ENCODE data around the gene IGFLR1. TPM values are rescaled to one million over a fixed set of nuclear protein-coding genes. Genes with fewer than 3 reads are reported as not detected.

Gene IGFLR1
- total RNA-seq, 4 donors from 2014 or later: 4.4 to 13.8 (median 5.9) TPM

DNA sequence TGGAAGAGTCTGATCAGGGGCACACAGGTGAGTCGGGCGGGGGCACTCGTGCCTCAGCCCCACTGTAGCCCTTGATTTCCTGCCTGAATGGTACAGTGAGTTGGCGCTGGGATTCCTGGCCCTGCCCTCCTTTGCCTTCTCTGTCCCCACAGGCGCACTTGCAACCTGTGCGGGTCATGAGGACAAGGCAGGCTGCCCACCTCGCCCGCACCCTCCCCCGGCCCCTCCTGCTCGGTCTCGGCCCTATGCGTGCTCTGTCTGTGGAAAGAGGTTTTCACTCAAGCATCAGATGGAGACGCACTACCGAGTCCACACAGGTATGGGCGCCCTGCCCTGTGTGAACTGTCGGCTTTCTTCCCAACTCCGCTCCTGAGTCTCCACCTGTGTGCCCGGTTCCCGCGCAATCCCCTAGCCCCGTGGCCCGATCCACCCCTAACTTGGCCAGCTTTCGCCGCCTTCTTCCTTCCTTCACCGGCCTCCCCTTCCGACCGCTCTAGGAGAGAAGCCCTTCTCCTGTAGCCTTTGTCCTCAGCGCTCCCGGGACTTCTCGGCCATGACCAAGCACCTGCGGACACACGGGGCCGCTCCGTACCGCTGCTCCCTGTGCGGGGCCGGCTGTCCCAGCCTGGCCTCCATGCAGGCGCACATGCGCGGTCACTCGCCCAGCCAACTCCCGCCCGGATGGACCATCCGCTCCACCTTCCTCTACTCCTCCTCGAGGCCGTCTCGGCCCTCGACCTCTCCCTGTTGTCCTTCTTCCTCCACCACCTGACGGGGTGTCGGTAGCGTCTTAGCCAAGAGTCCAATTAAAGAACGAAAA is 26.1 kb downstream of the IGFLR1 start:
- TF ChIP-seq, protein P1, sequence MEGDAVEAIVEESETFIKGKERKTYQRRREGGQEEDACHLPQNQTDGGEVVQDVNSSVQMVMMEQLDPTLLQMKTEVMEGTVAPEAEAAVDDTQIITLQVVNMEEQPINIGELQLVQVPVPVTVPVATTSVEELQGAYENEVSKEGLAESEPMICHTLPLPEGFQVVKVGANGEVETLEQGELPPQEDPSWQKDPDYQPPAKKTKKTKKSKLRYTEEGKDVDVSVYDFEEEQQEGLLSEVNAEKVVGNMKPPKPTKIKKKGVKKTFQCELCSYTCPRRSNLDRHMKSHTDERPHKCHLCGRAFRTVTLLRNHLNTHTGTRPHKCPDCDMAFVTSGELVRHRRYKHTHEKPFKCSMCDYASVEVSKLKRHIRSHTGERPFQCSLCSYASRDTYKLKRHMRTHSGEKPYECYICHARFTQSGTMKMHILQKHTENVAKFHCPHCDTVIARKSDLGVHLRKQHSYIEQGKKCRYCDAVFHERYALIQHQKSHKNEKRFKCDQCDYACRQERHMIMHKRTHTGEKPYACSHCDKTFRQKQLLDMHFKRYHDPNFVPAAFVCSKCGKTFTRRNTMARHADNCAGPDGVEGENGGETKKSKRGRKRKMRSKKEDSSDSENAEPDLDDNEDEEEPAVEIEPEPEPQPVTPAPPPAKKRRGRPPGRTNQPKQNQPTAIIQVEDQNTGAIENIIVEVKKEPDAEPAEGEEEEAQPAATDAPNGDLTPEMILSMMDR (IDR thresholded peaks at IDR 0.05; ENCODE audit: low read depth): no peak

DNA sequence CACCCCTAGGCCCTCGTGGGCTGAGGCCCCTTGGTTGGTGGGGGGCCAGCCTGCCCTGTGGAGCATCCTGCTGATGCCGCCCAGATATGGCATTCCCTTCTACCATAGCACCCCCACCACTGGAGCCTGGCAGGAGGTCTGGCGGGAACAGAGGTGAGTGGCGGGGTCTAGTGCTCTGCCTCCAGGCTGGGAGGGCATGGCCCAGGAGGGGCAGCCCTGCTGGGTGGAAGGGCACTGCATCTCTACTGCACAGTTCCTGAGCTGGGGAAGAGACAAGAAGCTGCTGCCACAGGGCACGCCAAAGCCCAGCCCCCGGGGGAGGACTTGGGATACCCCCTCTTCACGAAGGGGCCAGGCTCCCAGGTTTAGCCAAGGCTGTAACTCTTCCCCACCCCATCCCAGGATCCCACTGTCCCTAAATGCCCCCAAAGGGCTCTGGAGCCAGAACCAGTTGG is 26.9 kb downstream of the IGFLR1 start:
- TF ChIP-seq, protein P1 (IDR thresholded peaks at IDR 0.05; ENCODE audit: low read depth): no peak

DNA sequence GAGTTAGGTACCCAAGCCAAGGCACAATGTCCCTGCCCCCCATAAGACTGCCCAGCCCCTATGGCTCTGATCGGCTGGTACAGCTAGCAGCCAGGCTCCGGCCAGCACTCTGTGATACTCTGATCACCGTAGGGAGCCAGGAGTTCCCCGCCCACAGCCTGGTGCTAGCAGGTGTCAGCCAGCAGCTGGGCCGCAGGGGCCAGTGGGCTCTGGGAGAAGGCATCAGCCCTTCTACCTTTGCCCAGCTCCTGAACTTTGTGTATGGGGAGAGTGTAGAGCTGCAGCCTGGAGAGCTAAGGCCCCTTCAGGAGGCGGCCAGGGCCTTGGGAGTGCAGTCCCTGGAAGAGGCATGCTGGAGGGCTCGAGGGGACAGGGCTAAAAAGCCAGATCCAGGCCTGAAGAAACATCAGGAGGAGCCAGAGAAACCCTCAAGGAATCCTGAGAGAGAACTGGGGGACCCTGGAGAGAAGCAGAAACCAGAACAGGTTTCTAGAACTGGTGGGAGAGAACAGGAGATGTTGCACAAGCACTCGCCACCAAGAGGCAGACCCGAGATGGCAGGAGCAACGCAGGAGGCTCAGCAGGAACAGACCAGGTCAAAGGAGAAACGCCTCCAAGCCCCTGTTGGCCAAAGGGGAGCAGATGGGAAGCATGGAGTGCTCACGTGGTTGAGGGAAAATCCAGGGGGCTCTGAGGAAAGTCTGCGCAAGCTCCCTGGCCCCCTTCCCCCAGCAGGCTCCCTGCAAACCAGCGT is 27.5 kb downstream of the IGFLR1 start:
- TF ChIP-seq, protein P1 (IDR thresholded peaks at IDR 0.05; ENCODE audit: low read depth): no peak

DNA sequence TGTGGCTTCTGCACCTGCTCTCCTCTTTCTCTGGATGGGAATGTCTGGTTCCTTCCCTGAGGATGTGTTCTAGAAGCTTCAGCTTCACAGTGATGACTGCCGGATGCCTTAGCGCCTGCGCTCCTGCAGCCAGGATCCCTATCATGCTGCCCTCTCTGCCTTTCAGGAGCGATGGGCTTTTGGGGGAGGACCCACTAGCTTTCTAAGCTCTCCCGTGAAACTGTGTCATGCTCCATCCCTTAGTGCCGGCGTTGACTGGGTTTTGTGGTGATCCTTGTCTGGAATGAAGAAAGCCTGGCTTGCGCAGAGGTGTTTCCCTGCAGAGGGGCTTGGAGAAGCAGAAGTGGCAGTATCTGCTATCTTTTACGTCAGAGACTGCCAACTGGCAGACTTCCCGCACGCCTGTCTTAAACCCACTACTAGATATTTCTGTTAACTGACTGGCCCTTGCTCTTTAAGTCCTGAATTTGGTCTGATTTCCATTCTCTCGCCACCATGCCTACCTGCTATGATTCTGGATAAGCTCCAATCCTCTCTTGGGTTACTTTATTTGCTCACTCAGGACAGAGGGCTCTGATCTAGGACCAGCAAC is 28.3 kb downstream of the IGFLR1 start:
- TF ChIP-seq, protein P1 (IDR thresholded peaks at IDR 0.05; ENCODE audit: low read depth): no peak

DNA sequence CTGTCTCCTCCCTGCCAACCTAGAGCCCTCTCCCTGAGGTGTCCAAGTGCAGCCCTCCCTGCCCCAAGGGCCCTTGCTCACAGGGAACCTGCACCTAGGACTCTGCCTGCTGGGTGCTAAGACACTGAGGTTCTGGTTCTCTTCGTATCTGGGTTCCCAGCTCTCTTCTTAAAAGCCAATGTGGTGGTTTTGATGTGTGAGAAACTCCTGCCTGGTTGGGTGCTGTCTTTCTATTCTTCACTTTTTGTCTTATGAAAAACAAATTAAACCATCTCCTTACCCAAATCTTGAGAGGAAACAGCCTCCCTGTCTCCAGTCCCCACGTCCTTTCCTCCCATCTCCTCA is 28.8 kb downstream of the IGFLR1 start:
- TF ChIP-seq, protein P1 (IDR thresholded peaks at IDR 0.05; ENCODE audit: low read depth): no peak

DNA sequence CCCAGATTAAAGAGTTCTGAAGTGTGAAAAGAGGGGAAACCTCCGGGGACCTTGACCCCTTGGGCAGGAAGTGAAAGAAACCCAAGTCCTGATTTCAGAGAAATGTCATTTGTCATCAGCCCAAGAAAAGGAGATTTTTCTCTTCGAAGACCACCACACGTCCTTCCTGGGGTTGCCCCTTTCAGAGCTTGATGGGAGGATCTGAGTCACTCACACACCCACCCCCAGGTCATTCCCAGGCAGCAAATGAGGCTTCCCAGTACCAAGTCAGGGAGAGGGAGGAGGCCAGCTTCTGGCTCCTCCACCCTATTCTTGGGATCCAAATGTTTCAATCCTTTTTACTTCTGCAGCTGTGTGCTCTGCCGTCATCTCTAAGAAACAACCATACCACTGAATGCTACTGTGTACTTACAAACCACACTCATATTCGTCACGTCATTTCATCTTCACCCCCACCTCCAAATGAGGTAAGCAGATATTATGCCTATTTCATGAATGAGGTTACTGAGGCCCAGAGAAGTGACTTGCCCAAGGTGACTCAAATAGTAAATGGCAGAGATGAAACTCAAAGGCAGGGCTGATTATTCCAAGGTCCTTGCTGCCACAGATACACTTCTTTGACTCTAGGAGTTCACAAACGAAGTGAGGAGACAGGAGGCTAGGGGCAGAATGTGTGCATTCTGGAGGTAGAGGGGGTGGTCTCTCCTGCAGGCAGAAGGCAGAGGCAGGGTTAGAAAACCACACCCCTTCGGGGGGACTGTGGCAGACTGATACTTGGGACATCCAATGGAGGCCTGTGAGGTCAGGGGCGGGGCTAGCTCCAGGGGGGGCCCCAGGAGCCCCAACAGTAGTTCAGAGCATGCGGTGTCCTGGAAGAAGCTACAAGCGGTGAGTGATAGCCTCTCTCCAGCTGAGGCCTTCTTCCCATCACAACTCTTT is 29.4 kb downstream of the IGFLR1 start:
- TF ChIP-seq, protein P1 (IDR thresholded peaks at IDR 0.05; ENCODE audit: low read depth): no peak
